Cardiac muscle cell (in vitro differentiated cells and primary cell): ENCODE data around the gene SELENOS. TPM values are rescaled to one million over a fixed set of nuclear protein-coding genes. Genes with fewer than 3 reads are reported as not detected.

Experiments used
- DNase-seq, 2 donors: peaks; one replicate each; pipeline versions ENCODE4 v3.0.0 to v3.0.0-alpha.2; 2010 to 2017; ENCODE audit warnings: low read depth in 1 of 2, low spot score in 1 of 2
- H3K27ac ChIP-seq: fragments of 200-600 bp; sonication (generic); 2 replicates; pipeline ENCODE4 v1.5.1; 2016
- H3K27me3 ChIP-seq: fragments of 200-600 bp; sonication (generic); 2 replicates; pipeline ENCODE4 v1.6.0; 2016; ENCODE audit warnings: control low read depth
- H3K36me3 ChIP-seq: fragments of 200-600 bp; sonication (generic); 2 replicates; pipeline ENCODE4 v1.5.1; 2016; ENCODE audit warnings: control low read depth
- H3K4me1 ChIP-seq: fragments of 200-600 bp; sonication (generic); 2 replicates; pipeline ENCODE4 v1.8.1; 2017; ENCODE audit warnings: low read depth, mild to moderate bottlenecking, mixed run types
- H3K4me3 ChIP-seq: fragments of 200-600 bp; sonication (generic); 2 replicates; pipeline ENCODE4 v1.5.1; 2016; ENCODE audit warnings: mild to moderate bottlenecking
- H3K9me3 ChIP-seq: fragments of 200-600 bp; sonication (generic); 2 replicates; pipeline ENCODE4 v1.5.1; 2017; ENCODE audit warnings: low read depth, mild to moderate bottlenecking, control low read depth
- polyA plus RNA-seq: library from polyadenylated mRNA; unstranded; fragments of >200 nt; fragmentation: Nextera tagmentation; extraction: Ambion mirVana; gene quantifications from 2 replicates; pipeline ENCODE4 v1.2.1, GENCODE V29; 2016
- total RNA-seq: library from RNA; depleted of rRNA; stranded (reverse); fragments of >200 nt; gene quantifications from 2 replicates; pipeline ENCODE4 v1.2.3, GENCODE V29; 2016
- TF ChIP-seq, protein P1 (sequence below): IDR thresholded peaks from 2 replicates; pipeline ENCODE4 v1.5.1; 2012; ENCODE audit warnings: low read depth, mild to moderate bottlenecking, low read length

SELENOS gene
- total and polyA plus RNA-seq, 2 experiments from 2014 or later = 48.3 to 103 TPM

DNA sequence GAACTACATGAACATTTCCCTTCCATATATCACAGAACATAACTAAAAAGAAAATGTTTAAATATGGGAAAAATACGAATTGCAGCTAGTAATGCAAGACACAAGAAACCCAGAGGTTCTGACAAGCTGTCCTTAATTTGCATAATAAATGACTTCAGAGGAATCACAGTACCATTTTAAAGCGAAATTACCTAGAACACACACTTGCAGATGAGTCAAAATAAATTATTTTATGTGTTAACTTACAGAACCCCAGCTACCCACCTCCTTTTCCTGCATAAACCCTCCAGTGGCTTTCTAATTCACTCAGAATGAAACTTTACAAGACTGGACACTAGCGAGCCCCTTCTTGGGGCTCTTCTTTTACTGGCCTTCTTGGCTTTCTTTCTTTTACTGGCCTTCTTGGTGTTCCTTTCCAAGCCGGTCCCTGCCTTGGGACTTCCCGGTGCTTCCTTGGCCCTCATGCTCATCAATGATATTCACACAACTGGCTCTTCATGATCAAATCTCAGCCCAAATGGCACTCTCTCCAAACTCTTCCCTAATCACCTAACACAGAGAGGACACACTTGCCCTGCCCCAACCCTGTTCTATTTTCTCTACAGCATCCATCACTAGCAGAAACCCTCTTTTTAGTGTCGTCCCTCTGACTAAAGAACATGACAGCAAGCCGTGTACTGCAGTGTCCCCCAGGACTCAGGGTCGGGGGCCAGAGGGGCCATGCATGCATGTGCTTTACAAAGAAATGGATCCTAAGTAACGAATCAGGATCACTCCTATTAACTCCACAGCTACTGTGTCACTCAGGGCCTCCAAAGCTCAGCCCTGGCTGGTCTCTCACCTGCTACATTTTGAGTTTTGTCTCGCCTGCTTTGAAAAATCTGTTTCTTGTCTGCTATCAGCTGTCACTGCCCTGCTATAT, 30.2 kb downstream of the SELENOS start:
- no peak for DNase-seq
- Histone ChIP-seq H3K4me1 (peaks cover 54% of the 10 kb centered on the region), H3K36me3 (no peaks in the 10 kb centered on the region), H3K27ac (peak overlapping the region; percentile 50), H3K9me3 (no peaks in the 10 kb centered on the region), H3K27me3 (no peaks in the 10 kb centered on the region), H3K4me3 (no peak overlapping the region)
- TF ChIP-seq, protein P1, sequence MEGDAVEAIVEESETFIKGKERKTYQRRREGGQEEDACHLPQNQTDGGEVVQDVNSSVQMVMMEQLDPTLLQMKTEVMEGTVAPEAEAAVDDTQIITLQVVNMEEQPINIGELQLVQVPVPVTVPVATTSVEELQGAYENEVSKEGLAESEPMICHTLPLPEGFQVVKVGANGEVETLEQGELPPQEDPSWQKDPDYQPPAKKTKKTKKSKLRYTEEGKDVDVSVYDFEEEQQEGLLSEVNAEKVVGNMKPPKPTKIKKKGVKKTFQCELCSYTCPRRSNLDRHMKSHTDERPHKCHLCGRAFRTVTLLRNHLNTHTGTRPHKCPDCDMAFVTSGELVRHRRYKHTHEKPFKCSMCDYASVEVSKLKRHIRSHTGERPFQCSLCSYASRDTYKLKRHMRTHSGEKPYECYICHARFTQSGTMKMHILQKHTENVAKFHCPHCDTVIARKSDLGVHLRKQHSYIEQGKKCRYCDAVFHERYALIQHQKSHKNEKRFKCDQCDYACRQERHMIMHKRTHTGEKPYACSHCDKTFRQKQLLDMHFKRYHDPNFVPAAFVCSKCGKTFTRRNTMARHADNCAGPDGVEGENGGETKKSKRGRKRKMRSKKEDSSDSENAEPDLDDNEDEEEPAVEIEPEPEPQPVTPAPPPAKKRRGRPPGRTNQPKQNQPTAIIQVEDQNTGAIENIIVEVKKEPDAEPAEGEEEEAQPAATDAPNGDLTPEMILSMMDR = no peak

DNA sequence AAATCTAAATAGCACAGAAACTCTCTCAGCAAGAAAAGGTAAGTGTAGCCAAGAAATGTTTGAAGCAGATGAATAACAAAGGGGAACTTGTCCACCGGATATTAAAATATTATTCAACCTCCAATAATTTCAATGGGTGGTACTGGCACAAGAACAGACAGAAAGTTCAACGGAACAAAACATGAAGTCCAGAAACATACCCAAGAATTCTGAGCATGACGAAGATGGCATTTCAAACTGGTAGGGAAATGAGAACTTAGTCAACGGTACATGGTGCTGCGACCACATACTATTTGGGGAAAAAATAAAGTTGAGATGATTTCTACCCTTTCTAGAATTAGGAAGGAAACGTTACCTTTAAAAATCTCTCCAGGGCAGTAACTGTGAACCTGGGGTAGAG, 30.9 kb downstream of the SELENOS start:
- TF ChIP-seq, protein P1 = no peak
- Histone ChIP-seq H3K27me3 (no peaks in the 10 kb centered on the region), H3K4me1 (peaks cover 54% of the 10 kb centered on the region), H3K27ac (no peak overlapping the region), H3K36me3 (no peaks in the 10 kb centered on the region), H3K9me3 (no peaks in the 10 kb centered on the region), H3K4me3 (no peak overlapping the region)
- no peak for DNase-seq

GRCh38 chr15:101244889-101245668, 32.2 kb downstream of the SELENOS start:
- Histone ChIP-seq H3K27ac (no peak overlapping the region), H3K4me3 (no peak overlapping the region), H3K9me3 (no peaks in the 10 kb centered on the region), H3K27me3 (no peaks in the 10 kb centered on the region), H3K36me3 (no peaks in the 10 kb centered on the region), H3K4me1 (peaks cover 59% of the 10 kb centered on the region)
- TF ChIP-seq, protein P1 = no peak
- DNase-seq = no peak

- H3K27ac ChIP-seq = peak overlapping the region; percentile 39
- no peak overlapping the region for H3K4me3 ChIP-seq
- H3K27me3 ChIP-seq = no peaks in the 10 kb centered on the region
- TF ChIP-seq, protein P1 = no peak
- H3K36me3 ChIP-seq = no peaks in the 10 kb centered on the region
- H3K9me3 ChIP-seq = no peaks in the 10 kb centered on the region
- H3K4me1 ChIP-seq = peaks cover 54% of the 10 kb centered on the region
- DNase-seq = no peak
These were observed 33.1 kb downstream of the SELENOS start for GRCh38 chr15:101244036-101244781.

DNA sequence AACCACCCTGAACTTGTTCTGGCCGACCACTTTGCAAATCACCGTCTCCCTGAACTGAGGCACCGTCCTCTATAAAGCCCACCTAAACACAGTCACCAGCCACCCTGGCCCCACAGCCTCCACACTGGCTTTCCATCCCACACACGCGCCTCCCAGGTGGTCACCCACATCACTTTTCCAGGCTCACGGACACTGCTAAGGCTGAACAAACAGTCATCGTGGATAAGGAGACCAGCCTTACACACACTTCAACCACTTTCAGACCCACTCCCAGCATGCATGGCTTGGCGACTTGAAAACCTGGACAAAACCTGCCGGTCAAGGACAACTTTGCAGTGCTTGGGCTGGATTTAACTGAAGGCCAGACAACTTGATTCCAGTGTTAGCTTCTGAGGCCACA, 33.9 kb downstream of the SELENOS start:
- Histone ChIP-seq H3K4me1 (peaks cover 57% of the 10 kb centered on the region), H3K27ac (peak overlapping the region; percentile 39), H3K4me3 (no peak overlapping the region), H3K36me3 (no peaks in the 10 kb centered on the region), H3K9me3 (no peaks in the 10 kb centered on the region), H3K27me3 (no peaks in the 10 kb centered on the region)
- TF ChIP-seq, protein P1 = no peak
- no peak for DNase-seq
